ENCODE data around the gene PLEKHA6.

The PLEKHA6 gene

DNA sequence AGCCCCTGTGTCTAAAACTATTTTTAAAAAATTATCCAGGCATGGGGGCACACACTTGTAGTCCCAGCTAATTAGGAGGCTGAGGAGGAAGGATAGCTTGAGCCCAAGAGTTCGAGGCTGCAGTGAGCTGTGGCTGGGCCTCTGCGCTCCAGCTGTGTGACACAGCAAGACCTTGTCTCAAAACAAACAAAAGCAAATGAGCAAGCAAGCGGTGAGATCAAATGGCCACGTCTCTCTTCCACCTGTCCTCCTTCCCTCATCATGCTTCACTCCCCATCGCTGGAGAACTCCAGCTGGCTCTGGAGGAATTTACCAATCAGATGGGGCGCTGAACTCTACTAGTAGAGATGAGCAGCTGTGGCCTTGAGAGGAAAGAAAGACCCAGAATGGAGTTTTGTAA lies 179.6 kb downstream of the PLEKHA6 start:
- TF ChIP-seq, protein P1, sequence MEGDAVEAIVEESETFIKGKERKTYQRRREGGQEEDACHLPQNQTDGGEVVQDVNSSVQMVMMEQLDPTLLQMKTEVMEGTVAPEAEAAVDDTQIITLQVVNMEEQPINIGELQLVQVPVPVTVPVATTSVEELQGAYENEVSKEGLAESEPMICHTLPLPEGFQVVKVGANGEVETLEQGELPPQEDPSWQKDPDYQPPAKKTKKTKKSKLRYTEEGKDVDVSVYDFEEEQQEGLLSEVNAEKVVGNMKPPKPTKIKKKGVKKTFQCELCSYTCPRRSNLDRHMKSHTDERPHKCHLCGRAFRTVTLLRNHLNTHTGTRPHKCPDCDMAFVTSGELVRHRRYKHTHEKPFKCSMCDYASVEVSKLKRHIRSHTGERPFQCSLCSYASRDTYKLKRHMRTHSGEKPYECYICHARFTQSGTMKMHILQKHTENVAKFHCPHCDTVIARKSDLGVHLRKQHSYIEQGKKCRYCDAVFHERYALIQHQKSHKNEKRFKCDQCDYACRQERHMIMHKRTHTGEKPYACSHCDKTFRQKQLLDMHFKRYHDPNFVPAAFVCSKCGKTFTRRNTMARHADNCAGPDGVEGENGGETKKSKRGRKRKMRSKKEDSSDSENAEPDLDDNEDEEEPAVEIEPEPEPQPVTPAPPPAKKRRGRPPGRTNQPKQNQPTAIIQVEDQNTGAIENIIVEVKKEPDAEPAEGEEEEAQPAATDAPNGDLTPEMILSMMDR (IDR thresholded peaks at IDR 0.05; ENCODE audit: insufficient read depth, low read length): no peak
- no peak for TF ChIP-seq GABPA (IDR thresholded peaks at IDR 0.05; ENCODE audit: low read depth)
- DNase-seq (ENCODE audit: low read depth in 1 of 2, low spot score in 1 of 2): no peak
- H3K27ac ChIP-seq (replicated peaks): no peak overlapping the region
- H3K27me3 ChIP-seq (ENCODE audit: insufficient read depth, poor library complexity, severe bottlenecking): peaks cover 2% of the 10 kb centered on the region
- no peak overlapping the region for H3K4me3 ChIP-seq (replicated peaks; ENCODE audit: insufficient read depth, low read length)

GRCh38 chr1:204178487-204179281 lies 181.0 kb downstream of the PLEKHA6 start:
- Histone ChIP-seq H3K27me3 (ENCODE audit: insufficient read depth, poor library complexity, severe bottlenecking) (peaks cover 2% of the 10 kb centered on the region), H3K27ac (replicated peaks) (no peak overlapping the region), H3K4me3 (replicated peaks; ENCODE audit: insufficient read depth, low read length) (no peak overlapping the region)
- TF ChIP-seq GABPA (IDR thresholded peaks at IDR 0.05; ENCODE audit: low read depth) (no peak), SPI1 (IDR thresholded peaks at IDR 0.05; ENCODE audit: borderline replicate concordance, low read depth) (no peak), POLR2AphosphoS5 (IDR thresholded peaks at IDR 0.05; ENCODE audit: low read depth) (no peak)
- TF ChIP-seq, protein P2, sequence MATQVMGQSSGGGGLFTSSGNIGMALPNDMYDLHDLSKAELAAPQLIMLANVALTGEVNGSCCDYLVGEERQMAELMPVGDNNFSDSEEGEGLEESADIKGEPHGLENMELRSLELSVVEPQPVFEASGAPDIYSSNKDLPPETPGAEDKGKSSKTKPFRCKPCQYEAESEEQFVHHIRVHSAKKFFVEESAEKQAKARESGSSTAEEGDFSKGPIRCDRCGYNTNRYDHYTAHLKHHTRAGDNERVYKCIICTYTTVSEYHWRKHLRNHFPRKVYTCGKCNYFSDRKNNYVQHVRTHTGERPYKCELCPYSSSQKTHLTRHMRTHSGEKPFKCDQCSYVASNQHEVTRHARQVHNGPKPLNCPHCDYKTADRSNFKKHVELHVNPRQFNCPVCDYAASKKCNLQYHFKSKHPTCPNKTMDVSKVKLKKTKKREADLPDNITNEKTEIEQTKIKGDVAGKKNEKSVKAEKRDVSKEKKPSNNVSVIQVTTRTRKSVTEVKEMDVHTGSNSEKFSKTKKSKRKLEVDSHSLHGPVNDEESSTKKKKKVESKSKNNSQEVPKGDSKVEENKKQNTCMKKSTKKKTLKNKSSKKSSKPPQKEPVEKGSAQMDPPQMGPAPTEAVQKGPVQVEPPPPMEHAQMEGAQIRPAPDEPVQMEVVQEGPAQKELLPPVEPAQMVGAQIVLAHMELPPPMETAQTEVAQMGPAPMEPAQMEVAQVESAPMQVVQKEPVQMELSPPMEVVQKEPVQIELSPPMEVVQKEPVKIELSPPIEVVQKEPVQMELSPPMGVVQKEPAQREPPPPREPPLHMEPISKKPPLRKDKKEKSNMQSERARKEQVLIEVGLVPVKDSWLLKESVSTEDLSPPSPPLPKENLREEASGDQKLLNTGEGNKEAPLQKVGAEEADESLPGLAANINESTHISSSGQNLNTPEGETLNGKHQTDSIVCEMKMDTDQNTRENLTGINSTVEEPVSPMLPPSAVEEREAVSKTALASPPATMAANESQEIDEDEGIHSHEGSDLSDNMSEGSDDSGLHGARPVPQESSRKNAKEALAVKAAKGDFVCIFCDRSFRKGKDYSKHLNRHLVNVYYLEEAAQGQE (IDR thresholded peaks at IDR 0.05; ENCODE audit: insufficient replicate concordance, low read depth): no peak
- TF ChIP-seq, protein P1 (IDR thresholded peaks at IDR 0.05; ENCODE audit: insufficient read depth, low read length): no peak
- no peak for DNase-seq (ENCODE audit: low read depth in 1 of 2, low spot score in 1 of 2)

DNA sequence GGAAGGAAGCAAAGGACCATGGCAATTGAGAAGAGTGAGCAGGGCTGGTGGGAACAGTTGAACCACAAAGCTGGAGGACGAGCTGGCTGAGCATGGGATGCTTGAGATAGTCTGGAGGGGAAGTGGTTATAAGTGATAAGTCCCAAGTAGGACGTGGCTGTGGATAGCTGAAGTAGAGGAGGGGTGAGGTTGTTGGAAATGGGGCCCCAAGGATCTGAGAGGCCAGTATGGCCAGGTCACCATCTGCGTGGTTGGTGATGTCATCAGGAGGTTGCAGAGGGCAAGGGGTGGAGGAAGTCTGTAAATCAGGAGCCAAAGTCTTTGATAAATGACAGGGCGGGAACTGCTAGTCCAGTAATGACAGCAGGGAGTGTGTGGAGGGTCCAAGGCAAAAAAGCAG lies 182.6 kb downstream of the PLEKHA6 start:
- H3K4me3 ChIP-seq (replicated peaks; ENCODE audit: insufficient read depth, low read length): no peak overlapping the region
- TF ChIP-seq, protein P1 (IDR thresholded peaks at IDR 0.05; ENCODE audit: insufficient read depth, low read length): no peak
- TF ChIP-seq SPI1 (IDR thresholded peaks at IDR 0.05; ENCODE audit: borderline replicate concordance, low read depth) (no peak), POLR2AphosphoS5 (IDR thresholded peaks at IDR 0.05; ENCODE audit: low read depth) (no peak), GABPA (IDR thresholded peaks at IDR 0.05; ENCODE audit: low read depth) (no peak)
- TF ChIP-seq, protein P2 (IDR thresholded peaks at IDR 0.05; ENCODE audit: insufficient replicate concordance, low read depth): no peak
- no peak for DNase-seq (ENCODE audit: low read depth in 1 of 2, low spot score in 1 of 2)
- no peak overlapping the region for H3K27ac ChIP-seq (replicated peaks)
- H3K27me3 ChIP-seq (ENCODE audit: insufficient read depth, poor library complexity, severe bottlenecking): peaks cover 2% of the 10 kb centered on the region

DNA sequence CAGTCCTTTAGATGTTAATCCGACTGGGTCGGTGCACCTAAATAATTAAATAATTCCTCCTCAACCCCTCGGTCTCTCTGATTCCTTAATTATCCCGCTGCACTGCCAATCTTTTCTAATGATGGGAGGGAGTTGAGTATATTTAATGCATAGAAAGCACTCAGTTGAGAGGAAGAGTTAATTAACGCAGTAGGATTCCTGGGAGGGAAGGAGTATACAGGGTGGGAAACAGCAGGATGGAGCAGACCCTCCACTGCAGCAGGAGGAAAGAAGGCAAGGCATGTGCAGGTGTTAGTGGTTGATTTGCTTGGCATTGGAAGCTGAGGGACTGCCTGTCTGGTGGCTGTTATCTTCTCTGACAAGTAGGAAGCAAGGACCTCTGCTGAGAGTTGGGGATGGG lies 183.7 kb downstream of the PLEKHA6 start:
- no peak for DNase-seq (ENCODE audit: low read depth in 1 of 2, low spot score in 1 of 2)
- TF ChIP-seq, protein P2 (IDR thresholded peaks at IDR 0.05; ENCODE audit: insufficient replicate concordance, low read depth): no peak
- TF ChIP-seq SPI1 (IDR thresholded peaks at IDR 0.05; ENCODE audit: borderline replicate concordance, low read depth): no peak
- TF ChIP-seq, protein P1 (IDR thresholded peaks at IDR 0.05; ENCODE audit: insufficient read depth, low read length): no peak
- no peak for TF ChIP-seq GABPA (IDR thresholded peaks at IDR 0.05; ENCODE audit: low read depth)
- TF ChIP-seq POLR2AphosphoS5 (IDR thresholded peaks at IDR 0.05; ENCODE audit: low read depth): no peak
- H3K27me3 ChIP-seq (ENCODE audit: insufficient read depth, poor library complexity, severe bottlenecking): peaks cover 2% of the 10 kb centered on the region
- no peak overlapping the region for H3K27ac ChIP-seq (replicated peaks)
- no peak overlapping the region for H3K4me3 ChIP-seq (replicated peaks; ENCODE audit: insufficient read depth, low read length)
